ENCODE data around the gene ADAMTSL2. TPM values are rescaled to one million over a fixed set of nuclear protein-coding genes. Genes with fewer than 3 reads are reported as not detected.

Gene ADAMTSL2
- total RNA-seq, 4 donors from 2014 or later, result 0.34 to 0.75 (median 0.57) TPM

DNA sequence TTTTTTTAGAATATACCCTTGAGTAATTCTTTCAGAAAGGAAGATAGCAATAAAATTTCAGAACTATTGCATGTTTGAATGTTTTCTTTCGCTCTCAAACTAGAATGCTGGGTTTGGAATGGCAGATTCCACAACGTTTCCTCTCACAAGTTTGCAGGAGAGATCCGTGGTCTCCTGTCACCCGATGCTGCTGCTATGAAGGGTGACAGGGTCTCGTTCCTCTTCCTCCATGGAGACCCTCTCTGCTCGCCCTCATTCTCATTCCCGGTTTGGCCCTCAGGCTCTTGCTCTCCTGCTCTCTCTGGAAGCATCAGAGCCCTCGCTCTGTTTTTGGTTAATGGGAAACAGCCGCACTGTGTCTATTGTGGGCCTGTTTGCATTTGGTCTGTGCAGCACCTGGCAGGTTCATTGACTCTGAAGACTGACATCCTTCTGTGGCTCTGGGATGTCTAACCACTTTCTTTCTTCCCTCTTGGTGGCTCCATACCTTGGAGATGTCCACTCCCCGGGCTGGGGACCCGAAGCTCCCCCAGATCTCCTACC is 87.3 kb downstream of the ADAMTSL2 start:
- TF ChIP-seq, protein P1, sequence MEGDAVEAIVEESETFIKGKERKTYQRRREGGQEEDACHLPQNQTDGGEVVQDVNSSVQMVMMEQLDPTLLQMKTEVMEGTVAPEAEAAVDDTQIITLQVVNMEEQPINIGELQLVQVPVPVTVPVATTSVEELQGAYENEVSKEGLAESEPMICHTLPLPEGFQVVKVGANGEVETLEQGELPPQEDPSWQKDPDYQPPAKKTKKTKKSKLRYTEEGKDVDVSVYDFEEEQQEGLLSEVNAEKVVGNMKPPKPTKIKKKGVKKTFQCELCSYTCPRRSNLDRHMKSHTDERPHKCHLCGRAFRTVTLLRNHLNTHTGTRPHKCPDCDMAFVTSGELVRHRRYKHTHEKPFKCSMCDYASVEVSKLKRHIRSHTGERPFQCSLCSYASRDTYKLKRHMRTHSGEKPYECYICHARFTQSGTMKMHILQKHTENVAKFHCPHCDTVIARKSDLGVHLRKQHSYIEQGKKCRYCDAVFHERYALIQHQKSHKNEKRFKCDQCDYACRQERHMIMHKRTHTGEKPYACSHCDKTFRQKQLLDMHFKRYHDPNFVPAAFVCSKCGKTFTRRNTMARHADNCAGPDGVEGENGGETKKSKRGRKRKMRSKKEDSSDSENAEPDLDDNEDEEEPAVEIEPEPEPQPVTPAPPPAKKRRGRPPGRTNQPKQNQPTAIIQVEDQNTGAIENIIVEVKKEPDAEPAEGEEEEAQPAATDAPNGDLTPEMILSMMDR (IDR thresholded peaks at IDR 0.05; ENCODE audit: low read depth), result no peak

DNA sequence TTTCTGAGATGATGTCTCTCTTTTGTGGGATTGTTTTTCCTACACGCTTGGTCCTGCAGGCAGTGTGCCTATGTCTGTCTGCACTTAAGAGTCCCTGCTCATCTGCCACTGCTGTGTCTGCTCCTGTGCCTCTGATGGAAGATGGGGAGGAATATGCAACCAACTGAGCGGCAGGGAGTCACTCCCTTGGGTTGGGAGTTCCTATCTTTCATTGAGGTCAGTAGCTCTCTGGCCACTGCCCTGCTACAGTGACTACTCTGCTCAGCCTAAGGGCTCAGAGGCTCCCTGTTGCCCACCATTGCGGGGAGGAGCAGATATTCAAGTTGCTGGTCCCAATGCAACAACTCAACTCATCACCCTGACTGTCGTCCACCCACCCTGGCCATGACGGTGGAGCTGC is 88.1 kb downstream of the ADAMTSL2 start:
- TF ChIP-seq, protein P1 (IDR thresholded peaks at IDR 0.05; ENCODE audit: low read depth), result no peak

Other genes starting within 250 kb of the ADAMTSL2 start
- gene SURF6, start 198.5 kb upstream of the ADAMTSL2 start, total RNA-seq, result 10 to 100 TPM in 2 of 4 donors, 1 to 10 TPM in 2; 7.6 to 27.5 (median 10.4) TPM
- 10 to 100 TPM; 15.9 to 31.3 (median 20.3) TPM for gene MED22, start 186.6 kb upstream of the ADAMTSL2 start, total RNA-seq
- gene RPL7A, start 186.5 kb upstream of the ADAMTSL2 start, total RNA-seq, result 1,000 to 10,000 TPM; 1,241 to 1,737 (median 1,633) TPM
- 10 to 100 TPM; 42.7 to 62.5 (median 59.4) TPM for gene SURF1, start 178.2 kb upstream of the ADAMTSL2 start, total RNA-seq
- 10 to 100 TPM in 2 of 4 donors, 1 to 10 TPM in 2; 6.6 to 20.1 (median 11.3) TPM for gene SURF2, start 178.2 kb upstream of the ADAMTSL2 start, total RNA-seq
- gene SURF4, start 158.6 kb upstream of the ADAMTSL2 start, total RNA-seq, result 100 to 1,000 TPM; 104 to 176 (median 139) TPM
- under 1 TPM in 2 of 4 donors, not detected in 2; 0.44 to 0.68 TPM for gene STKLD1, start 158.3 kb upstream of the ADAMTSL2 start, total RNA-seq
- gene REXO4, start 116.7 kb upstream of the ADAMTSL2 start, total RNA-seq, result 10 to 100 TPM; 11.6 to 17.0 (median 16.6) TPM
- gene ADAMTS13, start 112.3 kb upstream of the ADAMTSL2 start, total RNA-seq, result 1 to 10 TPM in 3 of 4 donors, not detected in 1; 1.9 to 2.2 (median 2.0) TPM
- 1 to 10 TPM; 2.5 to 5.3 (median 3.4) TPM for gene CACFD1, start 74.7 kb upstream of the ADAMTSL2 start, total RNA-seq
- gene SLC2A6, start 55.6 kb upstream of the ADAMTSL2 start, total RNA-seq, result 1 to 10 TPM; 1.0 to 5.1 (median 3.0) TPM
- gene MYMK, start 9.7 kb upstream of the ADAMTSL2 start, total RNA-seq, result not detected
- gene FAM163B, start 74.7 kb downstream of the ADAMTSL2 start, total RNA-seq, result not detected
- gene DBH, start 101.7 kb downstream of the ADAMTSL2 start, total RNA-seq, result not detected
- gene SARDH, start 203.6 kb downstream of the ADAMTSL2 start, total RNA-seq, result under 1 TPM in 3 of 4 donors, not detected in 1; 0.34 to 0.88 (median 0.57) TPM

All from subcutaneous adipose tissue (tissue), 4 donors.